HG03039 (cell line): Measurements from ENCODE around the gene GLB1L2.

Experiments
- ATAC-seq: cut with Tn5 transposase; IDR thresholded peaks from one replicate; pipeline ENCODE4 v1.9.1; 2021; ENCODE audit warnings: mild to moderate bottlenecking, moderate library complexity; ENCODE audit not compliant: unreplicated experiment

The GLB1L2 gene

GRCh38 chr11:134401825-134402809 is 70.3 kb downstream of the GLB1L2 start:
- no peak for ATAC-seq

GRCh38 chr11:134402910-134403309 is 71.1 kb downstream of the GLB1L2 start:
- no peak for ATAC-seq

DNA sequence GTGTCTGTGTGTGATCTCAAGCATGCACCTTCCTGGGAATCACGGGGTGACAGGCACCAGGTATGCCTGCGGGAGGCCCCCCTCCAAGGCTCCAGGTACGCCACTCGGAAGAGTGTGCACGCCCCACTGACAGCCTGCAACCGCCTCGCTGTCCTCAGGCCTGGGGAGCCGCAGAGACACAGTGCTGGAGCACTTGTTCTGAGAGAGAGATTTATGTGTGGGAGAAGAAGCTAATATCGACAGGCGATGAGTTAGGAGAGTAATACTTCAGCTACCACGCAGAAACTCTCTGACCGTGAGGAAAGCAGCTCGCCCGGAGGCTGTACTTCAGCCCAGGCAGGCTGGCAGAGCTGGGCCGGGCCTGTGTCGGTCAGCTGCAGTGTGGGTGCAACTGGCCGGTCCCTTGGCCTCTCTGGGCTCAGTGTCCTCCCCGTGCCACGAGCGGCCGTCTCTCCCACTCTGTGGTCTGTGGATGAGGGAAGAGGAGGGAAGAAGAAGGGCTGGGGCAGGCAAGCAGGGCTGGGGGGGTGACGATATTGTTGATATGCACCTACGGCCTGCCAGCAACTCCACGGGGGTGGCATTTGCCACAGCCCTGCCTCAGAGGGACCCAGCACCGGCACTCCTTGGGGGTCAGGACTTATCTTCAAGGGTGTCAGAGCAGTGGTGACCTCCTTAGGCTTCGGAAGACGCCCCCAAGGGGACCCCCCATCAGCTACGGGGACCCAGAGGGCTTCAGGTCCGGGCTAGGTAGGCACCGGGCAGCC is 73.0 kb downstream of the GLB1L2 start:
- ATAC-seq, result no peak

- ATAC-seq, result no peak
Observed at GRCh38 chr11:134405436-134405835, 73.6 kb downstream of the GLB1L2 start.

DNA sequence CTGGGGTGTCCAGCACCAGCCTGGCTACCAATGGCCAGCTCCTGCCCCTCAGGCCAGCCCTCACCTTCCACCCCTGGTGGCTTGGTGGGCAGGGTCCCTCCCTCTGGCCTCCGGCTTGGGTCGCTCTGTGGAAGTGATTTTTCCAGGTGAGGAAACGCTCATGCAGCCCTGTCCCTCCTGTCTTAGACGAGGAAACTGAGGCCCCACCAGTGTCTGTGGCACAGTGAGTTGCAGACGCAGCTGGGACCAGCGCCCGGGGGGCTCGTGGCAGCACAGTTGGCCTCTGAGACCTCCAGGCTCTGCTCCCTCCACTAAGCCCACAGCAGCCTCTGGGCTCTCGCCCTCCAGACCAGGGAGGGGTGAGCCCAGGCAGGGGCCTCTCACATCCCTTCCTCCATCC is 74.1 kb downstream of the GLB1L2 start:
- no peak for ATAC-seq

GRCh38 chr11:134406264-134407185 is 74.7 kb downstream of the GLB1L2 start:
- no peak for ATAC-seq

- no peak for ATAC-seq
Observed at GRCh38 chr11:134407321-134407828, 75.6 kb downstream of the GLB1L2 start.

DNA sequence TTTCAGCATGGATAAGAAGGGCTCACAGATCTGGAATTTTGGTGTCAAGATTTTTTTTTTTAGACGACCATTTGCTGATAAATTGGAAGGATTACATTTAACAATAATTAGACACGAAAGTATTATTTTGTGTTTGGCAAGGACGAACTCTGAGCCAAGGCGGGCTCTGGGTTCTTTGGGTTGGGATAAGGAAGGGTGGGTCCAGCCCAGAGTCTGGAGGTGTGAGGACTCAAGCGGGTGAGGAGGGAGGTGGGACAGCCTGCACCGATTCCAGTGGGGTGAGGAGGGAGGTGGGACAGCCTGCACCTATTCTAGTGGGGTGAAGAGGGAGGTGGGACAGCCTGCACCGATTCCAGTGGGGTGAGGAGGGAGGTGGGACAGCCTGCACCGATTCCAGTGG is 76.1 kb downstream of the GLB1L2 start:
- no peak for ATAC-seq

DNA sequence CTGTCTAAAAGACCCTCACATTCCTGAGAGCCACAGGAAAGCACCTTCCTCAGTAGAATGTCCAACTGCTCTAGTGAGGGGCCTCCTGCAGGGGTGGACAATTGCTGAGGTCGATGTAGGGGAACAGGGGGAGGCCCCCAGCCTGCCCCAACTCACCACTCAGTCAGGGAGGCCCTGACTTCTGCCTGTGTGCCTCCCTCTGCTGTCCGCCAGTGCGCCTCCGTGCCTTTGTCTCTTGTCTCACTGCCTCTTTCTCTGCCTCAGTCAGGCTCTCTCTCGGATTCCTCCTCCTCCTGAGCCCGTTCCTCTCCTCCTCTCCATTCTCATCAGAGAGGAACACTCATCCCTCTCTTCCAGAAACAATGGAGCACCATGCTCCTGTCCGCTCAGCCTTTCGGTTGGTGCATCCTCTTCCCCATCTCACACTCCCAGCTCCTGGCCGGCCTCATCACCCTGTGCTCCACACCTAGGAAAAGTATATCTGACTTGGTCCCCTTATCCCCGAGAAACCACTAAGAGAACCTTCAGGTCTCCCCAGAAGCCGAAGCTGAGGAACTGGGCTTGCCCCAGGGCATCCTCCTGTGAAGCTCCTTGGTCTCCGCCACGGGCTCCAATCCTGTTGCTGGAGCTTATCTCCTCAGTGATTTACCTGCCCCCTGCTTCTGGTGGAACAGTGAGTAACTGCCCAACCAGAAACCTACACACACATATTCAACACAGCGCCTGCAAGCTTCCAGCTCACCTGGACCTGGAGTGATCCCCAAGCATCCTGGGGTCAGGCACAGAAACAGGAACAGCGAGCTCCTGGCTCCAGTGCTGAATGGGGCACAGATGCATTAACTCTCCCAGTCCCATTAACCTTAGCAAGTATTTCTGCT is 78.0 kb downstream of the GLB1L2 start:
- ATAC-seq, result no peak

DNA sequence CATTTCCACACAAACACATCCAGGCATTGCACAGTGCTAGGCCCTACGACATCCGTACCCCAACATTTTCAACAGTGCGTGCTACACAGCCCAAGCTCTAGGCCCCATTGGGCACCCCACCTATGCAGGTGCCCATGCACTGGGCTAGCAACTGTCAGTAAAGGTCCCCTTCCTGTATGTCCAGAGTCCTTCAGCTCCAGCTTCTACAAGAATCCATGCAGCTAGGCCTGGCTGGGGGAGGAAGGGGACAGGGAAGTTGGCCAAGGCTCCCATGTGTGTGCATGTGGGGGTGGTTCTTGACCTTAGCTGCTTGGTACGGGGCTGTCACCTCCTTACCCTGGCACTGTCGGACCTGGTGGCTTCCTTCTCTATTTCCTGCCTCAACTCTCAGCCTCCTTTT is 79.0 kb downstream of the GLB1L2 start:
- no peak for ATAC-seq

DNA sequence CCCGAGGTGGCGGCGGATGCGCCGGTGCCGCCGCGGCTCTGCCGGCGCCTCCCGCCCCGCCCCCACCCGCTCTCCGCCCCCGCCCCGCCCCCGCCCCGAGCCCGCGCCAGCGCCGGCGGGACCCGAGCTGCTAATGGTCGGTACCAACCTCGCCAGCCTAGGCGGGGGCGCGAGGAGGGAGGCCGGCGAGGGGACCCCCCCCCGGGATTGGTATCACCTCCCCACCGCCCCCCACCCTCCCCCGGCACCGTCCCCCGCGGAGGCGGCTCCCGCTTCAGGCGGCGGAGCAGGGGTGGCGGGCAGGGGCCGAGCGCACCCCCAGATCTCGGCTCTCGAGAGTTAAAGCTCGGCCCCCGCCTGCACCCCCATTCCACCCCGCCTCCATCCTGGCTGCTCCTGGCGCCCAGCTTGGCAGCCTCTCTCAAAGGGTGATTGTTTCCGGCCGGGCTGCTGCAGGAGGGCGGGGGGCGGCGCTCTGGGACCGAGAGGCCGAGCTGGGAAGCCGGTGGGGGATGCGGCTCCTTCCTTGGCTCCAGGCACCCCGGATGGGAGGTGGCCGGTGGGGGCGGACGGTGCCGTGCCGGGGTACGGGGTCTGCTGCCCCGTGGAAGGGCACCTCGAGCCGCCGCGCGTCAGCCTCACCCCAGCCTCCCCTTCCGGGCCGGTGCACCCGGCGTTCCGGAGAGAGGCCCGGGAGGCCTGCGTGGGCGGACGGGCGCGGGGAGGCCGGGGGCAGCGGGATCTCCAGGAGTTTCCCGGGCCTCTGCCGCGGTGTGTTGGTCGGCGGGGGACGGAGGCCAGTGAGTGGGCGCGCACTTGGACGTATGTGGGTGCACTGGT is 80.6 kb downstream of the GLB1L2 start, which contains the start of gene B3GAT1:
B3GAT1 (minus strand) TSS at position 40 of the 840 bp plus-strand sequence. CDS start 24,583 bp downstream, outside the sequence.
- ATAC-seq, result no peak

GRCh38 chr11:134413043-134413825 is 81.4 kb downstream of the GLB1L2 start:
- ATAC-seq, result no peak

DNA sequence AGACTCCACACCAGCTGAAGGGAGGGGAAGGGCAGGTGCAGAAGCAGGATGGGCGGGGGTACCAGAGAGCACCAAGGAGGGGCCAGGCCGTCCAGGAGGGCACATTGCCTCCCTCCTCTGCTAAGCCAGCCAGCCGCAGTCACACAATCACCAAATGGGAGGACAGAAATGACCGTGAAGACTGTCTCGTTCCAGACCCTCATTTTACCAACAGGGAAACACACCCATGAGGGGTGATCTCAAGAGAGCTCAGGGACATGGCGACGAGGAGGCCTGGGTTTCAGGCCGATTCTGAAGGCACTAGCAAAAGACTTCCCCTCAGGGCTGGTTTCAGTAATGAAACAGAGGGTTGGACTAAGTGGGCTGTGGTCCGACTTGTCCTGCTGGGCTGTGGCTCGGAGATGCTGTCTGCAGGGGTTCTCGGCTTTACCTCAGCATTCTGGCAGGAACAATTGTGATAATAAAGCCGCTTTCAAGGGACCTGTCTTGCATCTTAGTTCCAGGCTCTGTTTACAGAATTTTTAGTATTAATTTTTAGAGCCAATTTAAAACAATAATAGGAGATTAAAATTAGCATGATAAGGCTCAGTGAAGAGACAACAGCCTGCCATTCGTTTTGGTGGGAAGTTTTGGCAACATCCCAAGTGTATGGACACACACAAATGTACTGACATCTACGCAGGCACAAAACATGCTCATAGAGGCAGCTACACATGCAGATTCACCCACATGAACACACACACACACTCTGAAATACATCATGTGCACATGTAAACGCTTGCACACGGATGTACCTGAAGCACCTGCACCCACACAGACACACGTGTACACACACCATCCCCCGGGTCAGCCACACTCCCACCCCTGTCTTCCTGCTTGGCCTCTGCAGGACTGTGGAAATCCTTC is 82.3 kb downstream of the GLB1L2 start:
- no peak for ATAC-seq

GRCh38 chr11:134414766-134415765 is 83.3 kb downstream of the GLB1L2 start:
- no peak for ATAC-seq

DNA sequence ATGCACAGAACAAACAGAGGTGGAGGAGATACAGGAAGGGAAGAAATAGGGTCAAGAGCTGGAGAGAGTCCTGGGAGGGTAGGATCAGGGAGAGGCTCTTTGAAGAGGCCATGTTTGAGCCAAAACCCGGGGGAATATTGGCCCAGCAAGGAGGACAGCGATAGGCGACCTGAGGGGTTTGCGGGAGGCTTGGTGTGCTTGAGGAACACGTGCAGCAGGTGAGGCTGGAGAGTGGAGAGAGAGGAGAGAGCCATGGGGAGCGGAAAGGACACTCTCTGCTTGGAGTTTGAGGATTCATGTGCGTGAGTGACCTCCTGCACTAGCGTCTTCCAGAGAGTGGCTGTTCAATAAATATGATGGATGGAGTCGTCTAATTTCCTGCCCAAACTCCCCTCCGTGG is 84.9 kb downstream of the GLB1L2 start:
- ATAC-seq, result no peak
